HG02970 (cell line): ENCODE measurements around the gene C16orf95.

ENCODE experiments used
- ATAC-seq: cut with Tn5 transposase; IDR thresholded peaks from one replicate; pipeline ENCODE4 v1.9.1; 2021; ENCODE audit warnings: mild to moderate bottlenecking, moderate library complexity, moderate number of reproducible peaks; ENCODE audit not compliant: unreplicated experiment, low FRiP score

The C16orf95 gene

DNA sequence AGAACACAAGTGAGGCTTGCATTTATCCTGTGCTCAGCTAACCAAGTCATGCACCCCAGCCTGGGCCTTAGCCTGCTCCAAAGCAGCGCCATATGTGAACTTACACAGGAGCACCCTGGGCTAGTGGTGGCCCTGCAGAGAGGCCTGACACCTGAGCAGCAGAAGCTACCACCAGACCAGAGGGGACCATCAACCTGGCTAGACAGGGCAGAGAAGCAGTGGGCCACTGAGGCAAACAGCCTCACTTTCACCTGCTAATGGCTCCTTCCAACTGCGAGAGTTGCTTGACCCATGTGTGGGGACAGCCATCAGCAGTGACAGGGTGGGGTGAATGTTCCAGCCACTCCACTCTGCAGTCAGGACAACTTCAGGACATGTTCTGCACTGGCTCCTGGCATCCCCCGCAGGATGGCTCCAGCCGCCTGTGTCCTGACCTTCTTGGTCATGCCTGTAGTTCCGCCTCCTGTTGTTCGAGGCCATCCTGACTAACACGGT is 2.9 kb upstream of the C16orf95 start:
- no peak for ATAC-seq

DNA sequence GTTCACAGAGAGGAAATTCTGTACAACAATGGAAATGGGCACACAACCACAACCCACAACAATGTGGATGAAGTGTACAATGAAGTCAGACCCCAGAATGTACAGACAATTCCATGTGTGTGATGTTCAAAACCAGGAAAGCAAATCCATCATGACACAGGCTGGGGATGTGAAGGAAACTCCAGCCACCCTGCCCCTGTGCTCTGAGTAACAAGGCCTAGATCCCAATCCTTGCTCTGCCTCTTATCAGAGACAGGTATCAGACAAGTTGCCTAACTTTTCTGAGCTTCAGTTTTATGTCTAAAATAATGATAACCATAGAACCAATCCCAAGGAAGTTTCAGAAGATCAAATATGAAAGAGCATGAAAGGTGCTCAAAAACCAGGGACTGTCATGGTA is 1.8 kb upstream of the C16orf95 start:
- ATAC-seq = no peak

DNA sequence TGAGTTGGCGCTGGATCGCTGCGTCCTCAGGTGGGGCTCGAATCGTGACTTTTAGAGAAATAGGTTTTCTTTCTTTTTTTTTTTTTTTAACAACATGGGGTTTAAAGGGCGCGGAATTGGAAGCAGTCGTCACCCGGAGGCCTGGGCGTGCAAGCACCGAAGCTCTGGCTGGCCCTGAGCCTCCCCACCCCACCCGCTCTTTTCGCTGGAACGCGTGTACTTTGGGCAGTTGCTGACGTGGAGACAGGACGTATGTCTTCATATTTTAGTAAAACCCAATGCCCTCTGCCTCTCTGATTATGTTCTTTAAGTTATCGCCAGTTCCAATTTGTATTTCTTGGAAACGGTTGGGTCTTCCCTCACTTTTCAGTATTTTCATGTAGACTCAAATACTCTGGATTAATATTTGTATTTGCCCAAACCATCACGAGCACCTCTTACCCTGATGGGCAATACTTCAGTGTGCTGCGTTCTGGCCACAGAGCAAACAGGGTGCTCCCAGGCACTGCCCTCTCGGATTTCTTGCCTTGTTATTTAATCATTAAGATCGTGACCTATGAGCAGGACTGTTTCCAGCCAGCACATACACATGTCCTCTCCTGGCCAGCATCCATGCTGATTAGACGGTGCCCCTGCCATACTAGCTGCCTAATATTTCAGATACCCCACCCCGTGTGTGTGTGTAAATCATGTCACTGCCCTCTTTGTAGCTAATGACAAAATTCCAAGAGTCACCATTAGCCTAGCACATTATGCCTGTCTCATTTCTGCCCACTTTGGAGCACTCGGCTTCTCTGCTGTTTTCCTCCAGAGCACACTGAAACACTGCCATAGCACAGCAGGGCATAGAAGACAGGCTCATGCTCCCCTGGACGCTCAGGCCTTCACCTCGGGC is 805 bp upstream of the C16orf95 start:
- ATAC-seq = peak; percentile 5

DNA sequence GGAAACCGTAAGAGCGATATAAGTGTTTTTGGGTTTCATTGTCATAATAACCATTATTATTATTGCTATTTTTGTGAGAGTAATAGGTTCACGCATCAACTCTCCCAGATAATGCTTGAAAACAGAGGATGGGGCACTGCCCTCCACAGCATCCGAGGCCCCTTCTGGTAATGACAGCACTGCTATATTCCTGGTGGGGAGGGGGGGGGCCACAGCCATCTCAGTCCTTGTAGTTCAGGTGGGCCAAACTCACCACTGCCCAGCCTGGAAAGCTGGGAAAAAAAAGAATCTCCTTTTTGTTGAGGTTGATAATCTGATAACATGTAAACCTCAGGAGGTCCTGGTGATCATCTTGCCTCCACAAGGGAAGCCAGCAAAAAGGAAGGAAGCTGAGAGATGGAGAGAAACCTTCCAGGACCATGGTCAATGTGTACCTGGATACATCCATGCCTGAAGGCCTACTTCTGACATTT is 706 bp downstream of the C16orf95 start:
- ATAC-seq = no peak

DNA sequence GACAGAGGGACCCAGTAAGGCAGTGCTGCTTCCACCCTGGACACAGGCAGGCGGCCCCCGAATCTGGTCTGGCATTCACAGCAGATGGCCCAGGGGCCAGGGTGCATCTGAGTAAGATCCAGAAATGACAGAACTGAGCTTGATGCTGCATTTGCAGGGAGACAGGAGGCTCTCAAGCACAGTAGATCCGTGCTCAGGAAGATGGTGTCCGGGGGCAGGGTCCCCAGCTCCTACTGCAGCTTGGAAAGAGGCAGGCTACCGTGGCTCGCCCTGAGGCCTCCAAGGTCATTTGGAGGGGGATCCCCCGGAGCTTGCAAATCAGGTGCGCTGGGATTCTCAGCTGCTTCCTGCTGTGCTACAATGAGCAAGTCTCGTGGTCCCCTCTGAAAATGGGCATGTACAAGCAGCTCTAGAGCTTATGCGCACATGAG is 2.2 kb downstream of the C16orf95 start:
- ATAC-seq = no peak

DNA sequence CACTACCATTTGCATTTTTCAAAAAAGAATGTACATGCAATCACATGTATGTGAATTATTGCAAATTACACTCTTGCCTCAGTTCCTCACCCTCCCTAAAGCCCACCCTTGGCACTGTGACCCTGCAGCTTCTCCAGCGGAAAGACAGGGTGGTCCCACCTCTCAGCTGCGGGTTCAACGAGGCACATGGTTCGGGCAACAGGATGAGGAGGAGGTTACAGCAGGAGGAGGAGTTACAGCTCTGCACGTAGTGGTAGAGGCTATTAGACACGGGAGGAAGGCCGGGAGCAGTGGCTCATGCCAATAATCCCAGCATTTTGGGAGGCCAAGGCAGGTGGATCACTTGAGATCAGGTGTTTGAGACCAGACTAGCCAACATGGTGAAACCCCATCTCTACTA is 5.2 kb downstream of the C16orf95 start:
- no peak for ATAC-seq

DNA sequence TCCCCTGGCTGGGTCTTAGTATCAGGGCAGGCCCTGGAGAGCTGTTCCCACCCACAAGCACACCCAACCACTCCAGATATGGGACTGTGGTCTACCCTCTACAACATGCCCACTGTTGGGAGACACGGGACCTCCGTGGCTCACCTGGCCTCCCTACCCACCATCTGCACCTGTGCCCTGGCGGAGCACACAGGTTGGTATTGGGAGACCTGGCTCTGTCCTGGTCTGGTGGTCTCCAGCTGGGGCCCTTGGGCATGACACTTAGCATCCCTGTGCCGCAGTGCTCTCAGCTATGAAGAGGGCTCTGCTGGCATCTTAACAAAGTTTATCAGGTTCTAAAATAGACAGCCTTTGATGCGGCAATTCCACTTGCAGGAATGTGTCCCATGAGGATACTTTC is 5.8 kb downstream of the C16orf95 start:
- no peak for ATAC-seq

DNA sequence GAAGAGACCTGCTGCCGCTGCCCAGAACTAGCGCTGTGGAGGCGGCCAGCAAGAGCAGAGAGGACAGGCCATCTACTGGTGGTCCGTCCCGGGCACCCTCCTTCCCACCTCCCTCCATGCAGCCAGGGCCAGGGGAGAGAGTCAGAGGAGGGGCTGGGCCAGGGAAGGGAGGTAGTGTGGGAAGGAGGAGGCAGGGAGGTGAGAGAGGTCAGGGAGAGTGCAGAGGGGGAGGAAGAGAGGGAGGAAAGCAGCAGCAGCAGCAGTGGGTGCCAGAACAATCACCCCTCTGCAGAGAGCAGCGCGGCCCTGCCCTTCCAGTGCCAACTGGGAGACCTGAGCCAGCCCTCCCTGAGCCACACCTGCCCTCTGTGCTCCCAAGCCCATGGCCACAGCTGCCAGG is 6.6 kb downstream of the C16orf95 start:
- ATAC-seq = no peak

DNA sequence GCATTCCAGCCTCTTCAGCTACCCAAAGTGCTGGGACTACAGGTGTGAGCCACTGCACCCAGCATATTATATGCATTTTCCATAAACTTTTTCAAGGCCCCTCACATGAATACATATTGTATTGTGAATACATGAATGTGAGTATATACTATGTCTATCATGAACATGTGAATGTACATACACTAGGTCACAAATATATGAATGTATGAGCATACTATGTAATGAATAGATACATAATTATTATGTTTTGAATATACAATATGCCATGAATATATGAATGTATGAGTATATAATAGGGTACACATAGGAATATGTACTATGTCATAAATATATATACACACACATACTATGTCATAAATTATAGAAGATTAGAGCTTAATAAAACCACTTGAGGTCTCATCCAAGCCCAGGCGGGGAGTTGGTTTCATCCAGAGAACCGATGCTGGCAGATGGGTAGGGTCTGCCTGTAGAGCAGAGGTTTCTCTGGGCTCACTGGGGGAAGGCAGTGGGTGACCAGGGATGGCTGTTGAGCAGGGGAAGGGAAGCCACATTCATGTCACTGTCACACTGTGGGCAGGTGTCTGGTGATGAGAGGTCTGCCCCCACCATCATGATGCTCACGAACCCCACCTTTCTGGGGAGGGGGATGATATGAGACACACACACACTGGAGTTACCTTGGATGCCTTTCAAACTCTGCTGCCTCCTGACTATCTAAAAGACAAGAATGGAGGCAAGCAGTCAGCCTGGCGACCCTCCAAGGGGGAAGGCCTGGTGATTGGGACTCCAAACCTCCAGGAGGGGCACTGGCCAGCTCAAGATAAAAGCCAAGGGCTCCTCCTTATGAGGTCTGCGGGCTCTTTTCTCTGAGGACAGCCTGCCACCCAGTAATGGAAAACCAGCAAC is 7.3 kb downstream of the C16orf95 start:
- no peak for ATAC-seq

DNA sequence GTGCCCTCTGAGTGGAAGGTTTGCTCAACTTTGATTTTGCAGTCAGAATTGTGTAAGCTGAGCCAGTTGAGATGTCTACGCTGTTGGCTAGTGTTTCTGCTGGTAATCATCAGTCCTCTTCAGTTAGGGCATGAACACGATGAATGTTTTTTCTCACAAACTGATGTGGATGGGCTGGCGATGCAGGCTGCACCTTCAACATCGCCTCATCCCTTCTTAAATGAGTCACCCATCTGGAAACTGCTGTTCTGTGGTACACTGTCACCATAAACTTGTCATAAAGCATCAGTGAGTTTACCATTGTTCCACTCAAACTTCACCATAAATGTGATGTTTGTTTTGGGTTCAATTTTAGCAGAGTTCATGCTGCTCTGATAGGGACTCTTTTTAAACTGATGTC is 8.4 kb downstream of the C16orf95 start:
- ATAC-seq = no peak

DNA sequence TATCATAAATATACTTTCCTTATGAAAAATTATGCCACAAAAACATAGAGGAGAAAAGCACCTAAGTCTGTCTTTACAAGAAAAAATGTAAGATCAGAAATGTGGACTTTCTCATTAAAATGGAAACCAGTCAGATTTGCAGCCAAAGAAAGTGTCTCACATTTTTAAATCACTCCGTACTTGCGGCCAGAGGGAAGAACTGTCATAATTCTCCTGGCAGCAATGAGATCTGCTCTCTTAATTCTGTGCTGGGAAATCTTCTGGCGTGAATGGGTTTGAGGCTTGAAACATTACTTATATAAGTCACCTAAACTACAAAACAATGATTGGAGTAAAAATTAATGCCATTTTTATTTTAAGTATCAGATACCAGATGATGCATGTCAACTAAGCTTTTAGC is 10.7 kb downstream of the C16orf95 start:
- no peak for ATAC-seq

DNA sequence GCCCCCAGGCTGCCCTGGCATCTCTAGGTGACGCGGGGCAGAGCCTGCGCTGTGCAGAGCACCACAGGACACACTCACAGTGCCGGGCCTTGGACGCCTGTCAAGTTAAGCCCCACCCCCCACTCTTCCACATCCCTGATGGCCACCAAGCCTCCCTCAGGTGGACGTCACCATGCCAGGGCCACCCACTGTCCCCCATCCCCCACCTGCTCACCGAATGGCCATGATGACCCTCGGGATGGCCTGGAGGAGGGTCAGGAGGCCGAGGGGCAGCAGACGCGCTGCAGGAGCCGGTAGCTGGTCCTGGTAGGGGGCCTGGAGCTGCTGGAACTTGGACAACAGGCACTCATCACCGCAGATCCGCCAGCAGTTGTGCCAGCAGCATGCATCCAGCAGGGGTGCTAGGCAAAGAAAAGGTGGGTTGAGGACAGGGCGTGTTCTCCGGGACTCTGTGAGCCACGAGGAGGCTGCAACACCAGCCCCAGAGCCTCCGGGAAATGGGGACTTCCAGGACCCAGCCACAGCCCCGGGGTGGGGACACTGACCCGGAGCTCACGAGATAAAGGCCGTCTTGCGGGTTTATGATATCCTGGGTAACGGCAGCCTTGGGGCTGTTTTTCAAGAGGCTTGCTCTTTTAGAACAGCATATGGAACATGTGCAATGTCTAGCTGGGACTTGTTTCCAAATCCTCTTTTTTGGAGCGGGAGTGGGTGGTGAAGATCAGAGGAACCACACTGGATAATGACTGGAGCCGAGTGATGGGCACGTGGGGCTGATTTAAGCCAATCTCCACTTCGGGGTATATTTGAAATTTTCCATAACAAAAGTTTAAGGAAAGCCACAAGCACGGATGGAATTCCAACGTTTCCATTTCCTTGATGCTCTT is 11.4 kb downstream of the C16orf95 start:
- ATAC-seq = no peak

DNA sequence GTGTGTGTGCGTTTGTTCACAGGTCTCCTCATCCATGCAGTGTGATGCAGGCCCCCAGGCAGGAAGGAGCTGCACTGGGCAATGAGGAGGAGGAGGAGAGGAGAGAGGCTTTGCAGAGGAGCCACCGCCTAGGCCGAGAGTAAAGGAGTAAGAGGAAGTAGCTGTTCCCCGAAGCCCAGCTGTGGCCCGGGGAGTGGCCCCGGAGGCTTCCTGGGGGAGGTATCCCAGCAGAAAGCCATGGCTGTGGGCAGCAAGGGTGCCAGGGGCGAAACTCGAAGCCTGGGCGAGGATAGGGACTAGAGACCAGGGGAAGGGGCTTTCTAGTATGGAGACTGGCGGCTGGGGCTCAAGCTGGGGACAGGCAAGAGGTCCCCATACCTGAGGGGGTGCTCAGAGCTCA is 12.2 kb downstream of the C16orf95 start:
- ATAC-seq = no peak

DNA sequence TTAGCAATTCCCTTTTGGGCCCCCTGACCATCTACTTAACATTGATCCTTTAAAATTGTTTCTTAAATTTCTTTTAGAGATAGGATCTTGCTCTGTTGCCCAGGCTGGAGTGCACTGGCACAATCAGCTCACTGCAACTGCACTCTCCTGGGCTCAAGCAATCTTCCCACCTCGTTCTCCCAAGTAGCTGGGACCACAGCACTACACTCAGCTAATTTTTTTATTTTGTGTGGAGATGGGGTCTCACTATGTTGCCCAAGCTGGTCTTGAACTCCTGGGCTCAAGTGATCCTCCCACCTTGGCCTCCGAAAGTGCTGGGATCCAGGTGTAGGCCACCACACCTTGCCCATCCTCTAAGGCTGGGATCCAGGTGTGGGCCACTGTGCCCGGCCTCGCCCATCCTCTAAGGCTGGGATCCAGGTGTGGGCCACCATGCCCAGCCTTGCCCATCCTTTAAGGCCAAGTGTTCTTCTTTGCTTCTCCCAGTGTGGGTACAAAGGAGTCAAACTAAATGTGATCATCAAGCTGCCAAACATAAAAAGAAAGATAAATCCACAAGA is 13.2 kb downstream of the C16orf95 start:
- no peak for ATAC-seq

DNA sequence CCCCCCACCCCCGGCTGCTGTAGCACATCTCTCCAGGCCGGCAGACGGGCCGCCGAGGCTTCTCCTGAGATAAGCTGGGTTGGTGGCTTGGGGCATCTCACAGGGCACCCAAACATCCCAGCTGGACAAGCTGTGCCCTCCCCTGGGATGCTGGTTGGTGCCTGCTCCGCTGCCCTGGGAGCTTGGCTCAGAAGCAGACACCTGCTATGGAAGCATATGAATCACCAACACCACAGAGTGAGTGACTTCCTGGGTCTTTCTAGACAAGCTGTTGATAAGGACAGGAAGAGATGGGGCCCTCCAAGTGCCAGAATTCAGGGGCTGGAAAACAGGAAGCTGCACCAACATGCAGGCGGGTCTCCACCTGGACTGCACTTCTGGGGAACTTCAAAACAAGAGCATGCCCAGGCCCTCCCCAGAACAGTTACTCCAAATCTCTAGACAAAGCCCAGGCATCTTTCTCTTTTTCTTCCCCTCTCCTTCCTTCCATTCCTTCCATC is 13.7 kb downstream of the C16orf95 start:
- ATAC-seq = no peak

DNA sequence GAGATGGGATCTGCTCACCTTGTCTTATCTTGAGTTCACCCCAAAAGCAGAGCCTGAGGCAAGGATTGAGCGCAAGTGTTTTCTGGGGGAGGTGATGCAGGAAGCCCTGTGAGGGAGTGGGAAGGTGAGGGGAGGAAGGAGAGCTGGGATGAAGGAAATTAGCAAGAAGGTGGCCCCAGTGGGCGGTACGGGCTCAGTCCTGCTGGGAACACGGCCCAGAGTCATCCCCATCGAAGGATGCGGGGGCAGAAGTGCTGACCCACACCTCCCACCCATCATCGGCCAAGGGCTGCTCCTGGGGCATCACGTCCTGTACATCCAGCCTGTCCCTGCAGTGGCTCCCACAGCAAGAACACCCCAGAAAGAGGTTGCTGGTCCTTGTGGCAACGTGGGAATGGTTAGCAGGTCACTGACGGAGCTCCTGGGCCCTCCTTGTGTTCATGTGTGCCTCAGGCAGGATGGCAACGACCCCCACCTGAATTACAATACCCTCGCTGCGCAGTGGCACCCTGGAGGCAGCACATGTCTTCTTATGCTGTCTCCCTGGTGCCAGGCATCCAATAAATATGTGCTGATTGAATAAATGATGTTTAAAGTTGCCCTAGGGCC is 18.2 kb downstream of the C16orf95 start:
- no peak for ATAC-seq

DNA sequence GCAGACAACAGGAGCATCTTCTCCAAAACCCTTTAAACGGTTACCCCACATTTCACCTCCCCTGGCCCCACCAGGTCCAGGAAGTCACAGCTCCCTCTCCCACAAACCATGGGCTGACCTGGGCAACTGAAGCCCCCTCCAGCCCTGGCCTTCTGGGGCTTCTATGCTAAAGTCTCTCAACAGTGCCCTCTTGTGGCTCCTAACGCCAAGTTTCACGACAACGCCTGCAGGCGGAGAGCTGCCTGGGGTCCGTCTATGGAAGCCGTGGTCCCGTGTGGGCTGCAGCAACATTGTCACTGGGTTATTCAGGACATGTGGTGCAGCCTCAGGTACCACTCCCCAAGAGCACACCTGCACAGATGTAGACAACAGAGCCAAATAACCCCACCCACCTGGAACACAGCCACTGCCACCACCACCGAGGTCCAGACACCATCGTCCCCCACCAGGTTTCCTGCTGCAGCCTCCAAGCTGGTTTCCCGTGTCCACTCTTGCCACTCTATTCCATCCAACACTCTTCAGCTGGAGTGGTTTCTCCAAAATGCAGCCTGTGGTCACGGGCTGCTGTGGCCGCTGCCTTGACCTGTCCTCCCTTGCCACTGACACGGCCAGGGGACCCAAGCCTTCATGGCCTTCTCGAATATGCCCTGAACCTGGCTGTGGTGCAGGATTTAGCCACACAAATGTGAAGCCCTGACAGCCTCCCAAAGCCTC is 19.1 kb downstream of the C16orf95 start:
- ATAC-seq = no peak

DNA sequence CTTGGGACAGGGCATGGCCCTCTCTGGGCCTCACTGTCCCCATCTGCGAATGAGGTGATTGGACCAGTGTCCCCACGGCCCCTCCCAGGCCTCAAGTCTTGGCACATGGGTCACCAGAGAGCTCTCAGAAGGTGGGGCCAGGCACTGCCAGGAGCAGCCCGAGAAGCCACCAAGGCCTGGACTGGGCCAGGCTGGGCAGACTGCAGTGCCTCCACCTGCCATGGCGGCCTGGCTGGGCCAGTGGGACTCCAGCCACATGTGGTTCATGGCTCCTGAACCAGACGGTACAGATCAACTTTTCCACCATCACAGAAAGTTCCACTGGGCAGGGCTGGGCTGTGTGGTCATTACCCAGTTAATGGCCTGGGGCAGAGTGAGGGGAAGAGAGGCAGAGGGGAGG is 19.8 kb downstream of the C16orf95 start:
- ATAC-seq = no peak
